ENCODE results near the gene LIN54.
"Not testable (repeated sequence)": the region's sequence is repeated elsewhere in the genome, so short reads cannot be mapped to it uniquely, and the experiment has no call there.

The LIN54 gene

DNA sequence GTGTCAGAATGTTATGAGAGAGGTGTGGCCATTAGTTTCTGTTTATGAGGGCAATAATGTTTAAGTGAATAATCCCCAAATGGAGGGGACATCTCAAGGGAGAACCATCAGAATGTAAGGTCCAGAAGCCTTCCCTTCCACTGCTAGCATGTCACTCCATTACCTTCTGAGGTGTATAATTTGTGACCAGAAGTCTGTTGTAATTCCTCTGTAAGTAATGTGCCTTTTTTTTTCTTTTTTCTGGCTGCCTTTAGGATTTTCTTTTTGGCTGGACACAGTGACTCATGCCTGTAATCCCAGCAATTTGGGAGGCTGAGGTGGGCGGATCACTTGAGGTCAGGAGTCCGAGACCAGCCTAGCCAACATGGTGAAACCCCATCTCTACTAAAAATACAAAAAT is 13.6 kb upstream of the LIN54 start:
- no peaks in the 10 kb centered on the region for H3K4me1 ChIP-seq
- in situ Hi-C loops (cut with MboI; ENCODE audit: low sequenced_read_pairs) = no loop called here
- no peaks in the 10 kb centered on the region for H3K27me3 ChIP-seq (ENCODE audit: low read depth)
- H3K4me3 ChIP-seq = no peak overlapping the region
- H3K36me3 ChIP-seq (replicated peaks) = no peaks in the 10 kb centered on the region
- no peak for DNase-seq (ENCODE audit: low spot score in 2 of 2)
- peaks cover 3% of the 10 kb centered on the region; the same call in 1 of the 2 replicates for H3K9me3 ChIP-seq

DNA sequence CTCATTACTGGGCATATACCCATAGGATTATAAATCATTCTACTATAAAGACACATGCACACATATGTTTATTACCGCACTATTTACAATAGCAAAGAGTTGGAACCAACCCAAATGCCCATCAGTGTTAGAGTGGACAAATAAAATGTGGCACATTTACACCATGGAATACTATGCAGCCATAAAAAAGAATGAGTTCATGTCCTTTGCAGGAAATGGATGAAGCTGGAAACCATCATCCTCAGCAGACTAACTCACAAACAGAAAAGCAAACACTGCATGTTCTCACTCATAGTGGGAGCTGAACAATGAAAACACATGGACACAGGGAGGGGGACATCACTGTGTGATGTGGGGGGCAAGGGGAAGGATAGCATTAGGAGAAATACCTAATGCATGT is 13.0 kb upstream of the LIN54 start:
- in situ Hi-C loops (cut with MboI; ENCODE audit: low sequenced_read_pairs); H3K9me3 ChIP-seq: not testable (repeated sequence)

DNA sequence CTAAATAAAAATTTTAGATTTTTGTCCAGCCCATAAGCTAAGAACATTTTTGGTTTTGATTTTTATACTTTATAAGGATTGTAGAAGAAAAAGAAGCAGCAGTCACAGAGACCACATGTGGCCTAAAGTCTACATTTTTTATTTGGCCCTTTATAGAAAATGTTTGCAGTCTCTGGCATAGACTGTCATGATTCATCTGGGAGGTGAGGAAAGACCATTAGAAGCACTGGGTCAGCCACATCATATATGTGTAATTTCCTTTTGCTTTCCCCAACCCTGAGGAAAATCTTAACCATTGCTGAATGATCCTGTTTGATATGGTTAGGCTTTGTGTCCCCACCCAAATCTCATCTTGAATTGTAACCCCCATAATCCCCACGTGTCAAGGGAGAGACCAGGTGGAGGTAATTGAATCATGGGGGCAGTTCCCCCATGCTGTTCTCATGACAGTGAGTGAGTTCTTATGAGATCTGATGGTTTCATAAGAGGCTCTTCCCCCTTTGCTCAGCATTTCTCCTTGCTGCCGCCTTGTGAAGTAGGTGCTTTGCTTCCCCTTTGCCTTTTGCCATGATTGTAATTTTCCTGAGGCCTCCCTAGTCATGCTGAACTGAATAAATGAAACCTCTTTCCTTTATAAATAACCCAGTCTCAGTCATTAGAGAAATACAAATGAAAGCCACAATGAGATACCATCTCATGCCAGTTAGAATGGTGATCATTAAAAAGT is 12.3 kb upstream of the LIN54 start:
- Histone ChIP-seq H3K4me3 (no peak overlapping the region), H3K27me3 (ENCODE audit: low read depth) (no peaks in the 10 kb centered on the region), H3K4me1 (no peaks in the 10 kb centered on the region), H3K9me3 (peaks cover 3% of the 10 kb centered on the region; the same call in 1 of the 2 replicates), H3K36me3 (replicated peaks) (no peaks in the 10 kb centered on the region)
- no peak for DNase-seq (ENCODE audit: low spot score in 2 of 2)
- in situ Hi-C loops (cut with MboI; ENCODE audit: low sequenced_read_pairs) = no loop called here

More for the DNA sequence above, 13.0 kb upstream of the LIN54 start:
- not testable (repeated sequence) for H3K4me1 ChIP-seq; DNase-seq (ENCODE audit: low spot score in 2 of 2); H3K27me3 ChIP-seq (ENCODE audit: low read depth); H3K36me3 ChIP-seq (replicated peaks); H3K4me3 ChIP-seq

DNA sequence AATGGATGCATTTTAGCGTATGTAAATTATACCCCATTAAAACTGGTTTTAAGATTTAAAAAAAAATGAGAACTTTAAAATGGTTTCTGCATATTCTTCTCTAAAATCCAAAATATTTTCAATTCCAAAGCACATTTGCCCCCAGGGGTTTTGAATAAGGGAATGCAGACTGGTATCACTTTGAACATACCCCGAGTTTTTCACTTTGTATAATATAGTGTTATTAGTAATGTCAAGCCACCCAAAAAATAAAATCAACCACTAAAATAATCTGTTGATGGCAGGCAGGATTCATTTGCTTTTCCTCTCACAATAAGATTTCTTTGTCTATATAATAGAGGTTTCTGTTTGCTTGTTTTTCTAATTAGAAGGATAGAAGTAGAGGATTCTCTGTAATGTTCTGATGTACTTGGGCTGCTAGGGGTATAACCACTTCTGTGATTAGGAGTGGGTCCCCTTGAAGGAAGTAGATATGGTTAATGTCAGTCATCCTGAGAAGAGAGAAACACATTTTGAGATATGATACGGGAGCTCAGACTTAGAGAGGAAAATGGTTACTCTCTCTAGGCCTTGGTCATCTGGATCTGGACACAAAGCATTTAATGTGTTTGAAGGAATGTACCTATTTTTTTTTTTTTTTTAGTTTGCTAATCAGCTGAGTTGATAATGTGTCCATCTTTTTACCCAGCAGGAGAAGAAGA is 9.3 kb upstream of the LIN54 start:
- H3K36me3 ChIP-seq (replicated peaks) = no peaks in the 10 kb centered on the region
- in situ Hi-C loops (cut with MboI; ENCODE audit: low sequenced_read_pairs) = loop anchor here (10.0 kb wide), 1 partner anchor 125 kb away; the partner anchor contains the start of gene SEC31A
- H3K4me3 ChIP-seq = no peak overlapping the region
- H3K4me1 ChIP-seq = no peaks in the 10 kb centered on the region
- peaks cover under 1% of the 10 kb centered on the region; the same call in 1 of the 2 replicates for H3K9me3 ChIP-seq
- no peak for DNase-seq (ENCODE audit: low spot score in 2 of 2)
- H3K27me3 ChIP-seq (ENCODE audit: low read depth) = no peaks in the 10 kb centered on the region

DNA sequence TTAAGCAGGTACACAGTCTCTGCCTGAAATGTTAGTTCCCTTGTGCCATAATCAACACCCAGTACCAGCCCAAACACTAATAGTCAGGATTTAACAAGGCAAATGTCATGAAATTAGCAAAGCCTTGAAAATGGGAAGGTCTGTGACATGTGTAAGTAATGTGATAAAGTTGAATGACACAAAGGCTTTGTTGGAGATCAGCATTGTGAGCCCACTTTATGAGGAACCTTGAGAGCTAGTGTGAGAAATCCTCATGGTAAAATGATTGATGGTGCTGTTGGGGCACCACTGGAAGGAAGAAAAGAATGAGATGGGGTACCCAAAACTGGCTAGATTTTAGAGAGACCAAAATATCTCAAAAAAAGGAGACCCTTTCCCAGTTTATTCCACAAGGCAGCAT is 3.3 kb upstream of the LIN54 start:
- 0 out of 2 replicates have a peak, but pooled peaks cover 3% of the 10 kb centered on the region for H3K36me3 ChIP-seq (replicated peaks)
- DNase-seq (ENCODE audit: low spot score in 2 of 2) = no peak
- in situ Hi-C loops (cut with MboI; ENCODE audit: low sequenced_read_pairs) = loop anchor here (10.0 kb wide), 1 partner anchor 119 kb away; the partner anchor contains the start of gene SEC31A
- no peaks in the 10 kb centered on the region for H3K27me3 ChIP-seq (ENCODE audit: low read depth)
- H3K9me3 ChIP-seq = no peaks in the 10 kb centered on the region
- H3K4me1 ChIP-seq = peaks cover 15% of the 10 kb centered on the region
- H3K4me3 ChIP-seq = no peak overlapping the region

DNA sequence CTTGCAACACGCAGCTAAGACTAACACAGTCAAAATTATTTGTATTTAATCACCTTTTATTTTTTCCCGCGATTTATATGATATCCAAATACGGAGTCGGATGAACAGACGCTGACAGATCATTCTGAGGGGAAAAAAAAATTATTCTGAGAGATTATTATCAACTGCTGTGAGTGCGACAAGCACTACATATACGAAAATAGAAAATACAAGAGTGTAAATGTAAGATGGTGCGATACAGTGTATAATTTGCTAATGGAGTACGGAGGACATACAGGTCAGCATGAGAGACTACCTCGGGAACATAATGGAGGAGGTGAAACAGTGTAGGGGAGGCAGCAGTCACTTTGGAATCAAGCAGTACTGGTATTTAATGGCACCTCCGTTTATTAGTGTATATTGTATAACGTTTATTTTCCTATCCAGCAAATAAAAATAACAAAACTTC is 2.8 kb upstream of the LIN54 start:
- 0 out of 2 replicates have a peak, but pooled peaks cover 3% of the 10 kb centered on the region for H3K36me3 ChIP-seq (replicated peaks)
- no peak for DNase-seq (ENCODE audit: low spot score in 2 of 2)
- H3K9me3 ChIP-seq = no peaks in the 10 kb centered on the region
- H3K4me3 ChIP-seq = peak overlapping the region; percentile 76
- H3K27me3 ChIP-seq (ENCODE audit: low read depth) = no peaks in the 10 kb centered on the region
- in situ Hi-C loops (cut with MboI; ENCODE audit: low sequenced_read_pairs) = loop anchor here (10.0 kb wide), 1 partner anchor 119 kb away; the partner anchor contains the start of gene SEC31A
- peaks cover 19% of the 10 kb centered on the region for H3K4me1 ChIP-seq

DNA sequence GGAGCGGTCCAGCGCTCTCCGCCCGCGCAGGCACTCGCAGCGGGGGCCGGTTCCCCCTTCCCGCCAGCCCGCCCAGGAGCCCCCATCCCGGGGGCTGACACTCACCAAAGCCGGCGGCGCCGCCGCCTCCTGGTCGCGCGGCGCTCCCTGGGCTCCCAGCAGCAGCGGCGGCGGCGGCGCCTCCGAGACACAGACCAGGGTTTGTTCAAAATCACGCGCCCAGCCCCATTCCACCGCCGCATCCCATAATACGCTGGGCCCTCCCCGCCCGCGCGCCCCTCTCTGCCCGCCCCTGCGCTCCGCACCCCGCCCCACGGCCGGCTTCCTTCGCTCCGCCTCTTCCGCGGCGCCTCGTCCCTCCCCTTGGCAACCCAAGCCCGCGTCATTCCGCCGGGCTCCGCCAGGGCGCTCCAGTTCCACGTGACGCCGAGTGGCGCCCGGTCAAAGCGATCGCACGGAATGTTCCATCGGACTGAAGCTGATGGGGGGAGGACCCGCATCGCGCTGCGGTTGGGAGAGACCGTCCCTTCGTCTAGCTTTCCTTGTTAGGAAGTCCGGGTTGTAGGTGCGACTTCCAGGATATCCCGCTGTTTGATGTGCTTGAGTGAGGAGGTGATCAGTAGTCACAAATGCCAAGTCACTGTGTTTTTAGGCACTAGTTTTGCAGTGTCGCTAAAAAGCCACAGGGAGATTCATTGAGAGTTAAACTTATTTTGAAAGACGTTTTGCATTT is 2.2 kb upstream of the LIN54 start:
- peaks cover 19% of the 10 kb centered on the region for H3K4me1 ChIP-seq
- no peaks in the 10 kb centered on the region for H3K9me3 ChIP-seq
- H3K36me3 ChIP-seq (replicated peaks) = 0 out of 2 replicates have a peak, but pooled peaks cover 3% of the 10 kb centered on the region
- no peaks in the 10 kb centered on the region for H3K27me3 ChIP-seq (ENCODE audit: low read depth)
- H3K4me3 ChIP-seq = peak overlapping the region; percentile 76
- DNase-seq (ENCODE audit: low spot score in 2 of 2) = peak; percentile 96 to 97
- in situ Hi-C loops (cut with MboI; ENCODE audit: low sequenced_read_pairs) = loop anchor here (10.0 kb wide), 1 partner anchor 118 kb away; the partner anchor contains the start of gene SEC31A

DNA sequence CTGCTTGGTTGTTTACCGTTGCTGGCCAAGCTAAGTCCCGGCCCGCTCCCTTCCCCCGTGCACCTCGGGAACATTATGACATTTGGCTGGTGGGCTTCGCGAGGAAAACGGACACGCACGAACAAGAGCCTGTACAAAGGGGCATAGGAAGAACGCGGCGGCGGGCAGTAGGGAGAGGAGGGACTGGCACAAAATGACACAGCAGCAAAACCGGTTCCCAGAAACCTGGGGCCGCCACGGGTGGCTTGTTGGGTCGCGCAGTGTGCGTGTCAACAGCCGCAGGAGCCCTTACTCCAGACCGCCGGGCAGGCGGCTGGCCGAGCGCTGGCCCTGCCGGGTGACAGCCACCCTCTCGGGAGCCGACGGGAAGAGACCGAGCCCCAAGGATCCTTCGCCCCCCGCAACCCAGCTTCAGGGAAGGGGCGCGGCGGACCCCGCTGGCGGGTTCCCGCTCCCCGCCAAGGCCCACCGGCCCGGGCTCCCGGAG is 1.6 kb upstream of the LIN54 start:
- in situ Hi-C loops (cut with MboI; ENCODE audit: low sequenced_read_pairs) = loop anchor here (10.0 kb wide), 1 partner anchor 117 kb away; the partner anchor contains the start of gene SEC31A
- H3K4me3 ChIP-seq = peak overlapping the region; percentile 76
- H3K36me3 ChIP-seq (replicated peaks) = 0 out of 2 replicates have a peak, but pooled peaks cover 3% of the 10 kb centered on the region
- H3K27me3 ChIP-seq (ENCODE audit: low read depth) = no peaks in the 10 kb centered on the region
- peaks cover 19% of the 10 kb centered on the region for H3K4me1 ChIP-seq
- no peaks in the 10 kb centered on the region for H3K9me3 ChIP-seq
- peak in 1 of 2 experiments; percentile 49 for DNase-seq (ENCODE audit: low spot score in 2 of 2)

DNA sequence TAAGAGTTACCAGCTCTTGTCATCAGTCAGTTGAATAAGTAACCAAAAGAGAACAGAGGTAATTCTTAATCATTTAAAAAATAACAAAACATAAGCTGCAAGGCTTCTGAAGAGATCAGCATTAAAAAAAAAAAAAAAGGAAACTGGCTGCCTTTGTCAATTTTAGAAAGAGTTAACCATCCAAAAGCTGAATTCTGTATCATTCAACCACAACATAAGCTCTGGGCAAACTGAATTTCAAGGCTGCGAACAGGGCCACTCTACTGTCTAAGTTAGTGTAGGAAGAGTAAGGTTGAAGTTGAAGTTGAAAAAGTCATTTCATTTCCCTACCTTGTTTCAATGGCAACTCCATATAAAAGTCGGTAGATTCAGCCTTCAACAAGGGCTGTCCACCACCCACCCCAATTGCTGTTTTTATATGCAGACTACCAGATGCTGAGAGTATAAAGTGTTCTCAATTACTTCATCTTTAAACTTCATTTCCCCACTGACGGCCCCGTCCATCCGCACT is 1.1 kb upstream of the LIN54 start:
- in situ Hi-C loops (cut with MboI; ENCODE audit: low sequenced_read_pairs) = loop anchor here (10.0 kb wide), 1 partner anchor 117 kb away; the partner anchor contains the start of gene SEC31A
- no peak for DNase-seq (ENCODE audit: low spot score in 2 of 2)

DNA sequence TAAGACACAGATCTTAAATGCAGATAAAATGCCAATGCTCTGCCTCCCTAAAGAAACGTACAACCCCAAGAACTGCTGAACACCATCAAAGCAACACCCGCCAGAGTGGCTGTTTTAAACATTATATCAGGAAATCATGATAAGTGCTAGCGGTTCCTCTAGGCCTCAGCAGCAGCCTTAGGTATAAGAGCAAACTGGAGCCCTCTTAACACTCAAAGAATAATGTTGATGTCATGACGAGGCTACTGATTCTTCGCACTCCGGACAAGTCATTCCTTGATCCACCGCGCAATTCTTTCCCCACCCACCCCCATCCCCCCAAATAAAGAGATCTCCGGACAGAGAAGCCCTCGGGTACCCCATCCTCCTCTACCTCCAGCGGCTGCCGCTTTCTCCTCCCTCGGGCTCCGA is 507 bp downstream of the LIN54 start:
- peak overlapping the region; percentile 76 for H3K4me3 ChIP-seq
- in situ Hi-C loops (cut with MboI; ENCODE audit: low sequenced_read_pairs) = loop anchor here (10.0 kb wide), 1 partner anchor 115 kb away; the partner anchor contains the start of gene SEC31A
- H3K4me1 ChIP-seq = peaks cover 21% of the 10 kb centered on the region
- DNase-seq (ENCODE audit: low spot score in 2 of 2) = peak in 1 of 2 experiments; percentile 14
- 0 out of 2 replicates have a peak, but pooled peaks cover 3% of the 10 kb centered on the region for H3K36me3 ChIP-seq (replicated peaks)
- no peaks in the 10 kb centered on the region for H3K9me3 ChIP-seq
- H3K27me3 ChIP-seq (ENCODE audit: low read depth) = no peaks in the 10 kb centered on the region

More for the DNA sequence above, 1.1 kb upstream of the LIN54 start:
- 0 out of 2 replicates have a peak, but pooled peaks cover 3% of the 10 kb centered on the region for H3K36me3 ChIP-seq (replicated peaks)
- H3K9me3 ChIP-seq = no peaks in the 10 kb centered on the region
- H3K27me3 ChIP-seq (ENCODE audit: low read depth) = no peaks in the 10 kb centered on the region
- H3K4me1 ChIP-seq = peaks cover 20% of the 10 kb centered on the region
- peak overlapping the region; percentile 76 for H3K4me3 ChIP-seq

DNA sequence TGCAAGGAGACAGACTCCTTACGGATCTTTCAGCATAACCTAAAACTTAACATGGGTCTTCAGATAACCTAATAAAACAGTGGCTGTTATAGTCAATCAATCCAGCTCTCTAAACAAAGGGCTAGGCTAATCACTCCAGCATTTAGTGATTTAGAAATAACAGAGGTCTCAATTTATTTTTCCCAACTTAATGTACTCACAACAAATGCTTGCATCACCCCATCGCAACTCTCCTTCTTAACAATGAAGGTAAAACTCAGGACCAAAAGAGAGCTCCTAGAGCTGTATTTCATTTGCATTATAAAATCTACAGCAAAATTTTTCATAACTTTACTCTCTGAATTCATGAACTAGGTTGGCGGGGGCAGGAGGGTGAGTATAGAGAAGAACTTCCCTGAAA is 1.1 kb downstream of the LIN54 start:
- Histone ChIP-seq H3K4me3 (peak overlapping the region; percentile 76), H3K36me3 (replicated peaks) (0 out of 2 replicates have a peak, but pooled peaks cover 3% of the 10 kb centered on the region), H3K9me3 (no peaks in the 10 kb centered on the region), H3K27me3 (ENCODE audit: low read depth) (no peaks in the 10 kb centered on the region), H3K4me1 (peaks cover 21% of the 10 kb centered on the region)
- no peak for DNase-seq (ENCODE audit: low spot score in 2 of 2)
- in situ Hi-C loops (cut with MboI; ENCODE audit: low sequenced_read_pairs) = no loop called here

DNA sequence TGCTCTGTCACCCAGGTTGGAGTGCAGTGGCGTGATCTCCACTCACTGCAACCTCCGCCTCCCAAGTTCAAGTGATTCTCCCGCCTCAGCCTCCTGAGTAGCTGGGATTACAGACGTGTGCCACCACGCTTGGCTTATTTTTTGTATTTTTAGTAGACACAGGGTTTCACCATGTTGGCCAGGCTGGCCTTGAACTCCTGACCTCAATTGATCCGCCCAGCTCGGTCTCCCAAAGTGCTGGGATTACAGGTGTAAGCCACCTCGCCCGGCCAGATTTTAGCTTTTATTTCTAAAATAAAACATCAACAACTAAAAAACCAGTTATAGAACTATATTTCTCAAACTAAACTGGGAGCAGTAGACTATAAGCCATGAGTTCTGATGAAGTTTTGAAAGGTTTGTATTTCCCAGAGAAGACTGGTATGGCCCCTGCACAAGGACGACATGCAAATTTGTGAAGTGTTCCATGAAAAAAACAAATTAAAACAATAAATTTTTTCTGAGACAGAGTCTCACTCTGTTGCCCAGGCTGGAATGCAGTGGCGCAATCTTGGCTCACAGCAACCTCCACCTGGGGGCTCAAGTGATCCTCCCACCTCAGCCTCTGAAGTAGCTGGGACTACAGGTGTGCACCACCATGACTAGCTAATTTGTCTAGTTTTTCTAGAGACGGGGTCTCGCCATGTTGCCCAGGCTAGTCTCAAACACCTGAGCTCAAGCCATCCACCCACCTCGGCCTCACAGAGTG is 7.4 kb downstream of the LIN54 start:
- DNase-seq (ENCODE audit: low spot score in 2 of 2); H3K9me3 ChIP-seq; H3K4me3 ChIP-seq; H3K36me3 ChIP-seq (replicated peaks); H3K27me3 ChIP-seq (ENCODE audit: low read depth); in situ Hi-C loops (cut with MboI; ENCODE audit: low sequenced_read_pairs); H3K4me1 ChIP-seq: not testable (repeated sequence)
